HL-60 (cell line): ENCODE data around the gene MCU.

ENCODE experiments used
- CTCF ChIP-seq: IDR thresholded peaks from one replicate; pipeline ENCODE4 v1.5.1; 2011; ENCODE audit warnings: low read length, control low read depth, inconsistent platforms; ENCODE audit not compliant: insufficient read depth
- GABPA ChIP-seq: IDR thresholded peaks from 2 replicates; pipeline ENCODE4 v1.6.1; 2012; ENCODE audit warnings: low read depth
- REST ChIP-seq: IDR thresholded peaks from 2 replicates; pipeline ENCODE4 v1.6.1; 2012; ENCODE audit warnings: low read depth; ENCODE audit not compliant: insufficient replicate concordance

GRCh38 chr10:72851509-72851908 lies 159.6 kb downstream of the MCU start:
- TF ChIP-seq CTCF (no peak), GABPA (no peak), REST (no peak)
